ENCODE results near the gene SH3PXD2A.

GRCh38 chr10:103548581-103549348 lies 306.6 kb downstream of the SH3PXD2A start:
- no peak for TF ChIP-seq CTCF (conservative IDR thresholded peaks at IDR 0.05; ENCODE audit: low read depth, low read length)
- no peak for TF ChIP-seq EZH2 (IDR thresholded peaks at IDR 0.05; ENCODE audit: borderline replicate concordance, low read depth, low read length, poor library complexity, severe bottlenecking)
